ENCODE results near the gene GPC6.

GPC6 gene

GRCh38 chr13:94291631-94292322, 1065.2 kb downstream of the GPC6 start:
- no peak for DNase-seq

GRCh38 chr13:94292323-94292640, 1065.7 kb downstream of the GPC6 start:
- DNase-seq, result no peak

GRCh38 chr13:94296471-94296870, 1069.9 kb downstream of the GPC6 start:
- peak; percentile 10 for DNase-seq

- DNase-seq, result peak; percentile 22
These were observed 1071.7 kb downstream of the GPC6 start for GRCh38 chr13:94298346-94298745.

- no peak for DNase-seq
These were observed 1073.8 kb downstream of the GPC6 start for GRCh38 chr13:94300401-94300800.

- DNase-seq, result no peak
These were observed 1074.9 kb downstream of the GPC6 start for GRCh38 chr13:94301487-94301886.

GRCh38 chr13:94302847-94303565, 1076.4 kb downstream of the GPC6 start:
- peak; percentile 70 for DNase-seq

- DNase-seq, result no peak
These were observed 1077.1 kb downstream of the GPC6 start for GRCh38 chr13:94303644-94304174.

GRCh38 chr13:94305033-94305432, 1078.4 kb downstream of the GPC6 start:
- no peak for DNase-seq

- no peak for DNase-seq
These were observed 1078.9 kb downstream of the GPC6 start for GRCh38 chr13:94305463-94305862.

GRCh38 chr13:94305934-94306333, 1079.3 kb downstream of the GPC6 start:
- no peak for DNase-seq

- peak; percentile 95 for DNase-seq
These were observed 1082.2 kb downstream of the GPC6 start for GRCh38 chr13:94308832-94309231.

- no peak for DNase-seq
These were observed 1083.0 kb downstream of the GPC6 start for GRCh38 chr13:94309576-94309975.

- no peak for DNase-seq
These were observed 1083.6 kb downstream of the GPC6 start for GRCh38 chr13:94309997-94310855.

- no peak for DNase-seq
These were observed 1085.3 kb downstream of the GPC6 start for GRCh38 chr13:94311893-94312292.

GRCh38 chr13:94312511-94313216, 1086.1 kb downstream of the GPC6 start:
- DNase-seq, result peak; percentile 46

GRCh38 chr13:94313321-94313910, 1086.8 kb downstream of the GPC6 start:
- DNase-seq, result peak; percentile 33

- DNase-seq, result no peak
These were observed 1087.3 kb downstream of the GPC6 start for GRCh38 chr13:94313926-94314325.

GRCh38 chr13:94315188-94315587, 1088.6 kb downstream of the GPC6 start:
- no peak for DNase-seq

GRCh38 chr13:94317063-94317491, 1090.5 kb downstream of the GPC6 start:
- DNase-seq, result no peak

GRCh38 chr13:94318418-94318817, 1091.8 kb downstream of the GPC6 start:
- no peak for DNase-seq

- DNase-seq, result no peak
These were observed 1092.9 kb downstream of the GPC6 start for GRCh38 chr13:94319501-94319900.

All from NCI-H2171 treated with DMSO at 0.1 percent for 48 hours (cell line).